HEK293T (cell line): ENCODE measurements around the gene MYOF.

Experiments used
- ELF4 ChIP-seq: fragments of 450-650 bp; IDR thresholded peaks from 2 replicates; pipeline ENCODE4 v1.6.1; 2017; ENCODE audit warnings: antibody characterized with exemption
- FOXA1 ChIP-seq: fragments of 450-650 bp; IDR thresholded peaks from 2 replicates; pipeline ENCODE4 v1.6.1; 2016; ENCODE audit warnings: mild to moderate bottlenecking
- HDGF ChIP-seq: fragments of 450-650 bp; IDR thresholded peaks from 2 replicates; pipeline ENCODE4 v1.6.1; 2017; ENCODE audit warnings: antibody characterized with exemption, borderline replicate concordance
- TARDBP ChIP-seq: fragments of 450-650 bp; IDR thresholded peaks from 2 replicates; pipeline ENCODE4 v1.6.1; 2016
- ZNF384 ChIP-seq: fragments of 450-650 bp; IDR thresholded peaks from 2 replicates; pipeline ENCODE4 v1.6.1; 2016
- TF ChIP-seq, protein P1 (sequence below): fragments of 450-650 bp; IDR thresholded peaks from 2 replicates; pipeline ENCODE4 v1.6.1; 2016

GRCh38 chr10:93461109-93461806 lies 20.9 kb downstream of the MYOF start:
- no peak for TF ChIP-seq ZNF384
- TF ChIP-seq HDGF = no peak
- TF ChIP-seq ELF4 = no peak
- TF ChIP-seq FOXA1 = no peak
- TF ChIP-seq TARDBP = no peak
- TF ChIP-seq, protein P1, sequence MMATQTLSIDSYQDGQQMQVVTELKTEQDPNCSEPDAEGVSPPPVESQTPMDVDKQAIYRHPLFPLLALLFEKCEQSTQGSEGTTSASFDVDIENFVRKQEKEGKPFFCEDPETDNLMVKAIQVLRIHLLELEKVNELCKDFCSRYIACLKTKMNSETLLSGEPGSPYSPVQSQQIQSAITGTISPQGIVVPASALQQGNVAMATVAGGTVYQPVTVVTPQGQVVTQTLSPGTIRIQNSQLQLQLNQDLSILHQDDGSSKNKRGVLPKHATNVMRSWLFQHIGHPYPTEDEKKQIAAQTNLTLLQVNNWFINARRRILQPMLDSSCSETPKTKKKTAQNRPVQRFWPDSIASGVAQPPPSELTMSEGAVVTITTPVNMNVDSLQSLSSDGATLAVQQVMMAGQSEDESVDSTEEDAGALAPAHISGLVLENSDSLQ = no peak
